ENCODE results near the gene BOC.

BOC gene

GRCh38 chr3:113247068-113247467, 35.7 kb downstream of the BOC start:
- H3K4me3 ChIP-seq (ENCODE audit: control insufficient read depth, low read depth, low read length) = no peak overlapping the region
- TF ChIP-seq CTCF (conservative IDR thresholded peaks at IDR 0.05; ENCODE audit: control insufficient read depth, insufficient read depth, low read depth, low read length) = no peak
- no peak for DNase-seq (ENCODE audit: low read depth)

- DNase-seq (ENCODE audit: low read depth) = peak; percentile 59
- TF ChIP-seq CTCF (conservative IDR thresholded peaks at IDR 0.05; ENCODE audit: control insufficient read depth, insufficient read depth, low read depth, low read length) = no peak
- no peak overlapping the region for H3K4me3 ChIP-seq (ENCODE audit: control insufficient read depth, low read depth, low read length)
These were observed 36.5 kb downstream of the BOC start for GRCh38 chr3:113247675-113248458.

GRCh38 chr3:113249111-113249510, 37.8 kb downstream of the BOC start:
- peak; percentile 95 for DNase-seq (ENCODE audit: low read depth)
- no peak for TF ChIP-seq CTCF (conservative IDR thresholded peaks at IDR 0.05; ENCODE audit: control insufficient read depth, insufficient read depth, low read depth, low read length)
- H3K4me3 ChIP-seq (ENCODE audit: control insufficient read depth, low read depth, low read length) = no peak overlapping the region

- H3K4me3 ChIP-seq (ENCODE audit: control insufficient read depth, low read depth, low read length) = no peak overlapping the region
- peak; percentile 74 for DNase-seq (ENCODE audit: low read depth)
- TF ChIP-seq CTCF (conservative IDR thresholded peaks at IDR 0.05; ENCODE audit: control insufficient read depth, insufficient read depth, low read depth, low read length) = no peak
These were observed 38.2 kb downstream of the BOC start for GRCh38 chr3:113249601-113250000.

- DNase-seq (ENCODE audit: low read depth) = no peak
- TF ChIP-seq CTCF (conservative IDR thresholded peaks at IDR 0.05; ENCODE audit: control insufficient read depth, insufficient read depth, low read depth, low read length) = no peak
These were observed 39.2 kb downstream of the BOC start for GRCh38 chr3:113250566-113250965.

GRCh38 chr3:113251817-113252216, 40.5 kb downstream of the BOC start:
- no peak for DNase-seq (ENCODE audit: low read depth)
- H3K4me3 ChIP-seq (ENCODE audit: control insufficient read depth, low read depth, low read length) = no peak overlapping the region
- TF ChIP-seq CTCF (conservative IDR thresholded peaks at IDR 0.05; ENCODE audit: control insufficient read depth, insufficient read depth, low read depth, low read length) = no peak

More at GRCh38 chr3:113250566-113250965, 39.2 kb downstream of the BOC start:
- H3K4me3 ChIP-seq (ENCODE audit: control insufficient read depth, low read depth, low read length) = no peak overlapping the region

Measured in fibroblast of mammary gland (primary cell).